A172 (cell line): ENCODE results near the gene BRI3. TPM values are rescaled to one million over a fixed set of nuclear protein-coding genes. Genes with fewer than 3 reads are reported as not detected.

Source experiments
- DNase-seq: peaks from one replicate; pipeline ENCODE4 v3.0.0-alpha.2; 2015; ENCODE audit warnings: low spot score
- total RNA-seq: library from RNA; depleted of rRNA; stranded (reverse); fragments of >200 nt; shearing (Covaris generic); gene quantifications from 2 replicates; pipeline ENCODE4 v1.2.3, GENCODE V29; 2014

BRI3 gene
- total RNA-seq, 1 experiment from 2014 or later: 132 TPM

DNA sequence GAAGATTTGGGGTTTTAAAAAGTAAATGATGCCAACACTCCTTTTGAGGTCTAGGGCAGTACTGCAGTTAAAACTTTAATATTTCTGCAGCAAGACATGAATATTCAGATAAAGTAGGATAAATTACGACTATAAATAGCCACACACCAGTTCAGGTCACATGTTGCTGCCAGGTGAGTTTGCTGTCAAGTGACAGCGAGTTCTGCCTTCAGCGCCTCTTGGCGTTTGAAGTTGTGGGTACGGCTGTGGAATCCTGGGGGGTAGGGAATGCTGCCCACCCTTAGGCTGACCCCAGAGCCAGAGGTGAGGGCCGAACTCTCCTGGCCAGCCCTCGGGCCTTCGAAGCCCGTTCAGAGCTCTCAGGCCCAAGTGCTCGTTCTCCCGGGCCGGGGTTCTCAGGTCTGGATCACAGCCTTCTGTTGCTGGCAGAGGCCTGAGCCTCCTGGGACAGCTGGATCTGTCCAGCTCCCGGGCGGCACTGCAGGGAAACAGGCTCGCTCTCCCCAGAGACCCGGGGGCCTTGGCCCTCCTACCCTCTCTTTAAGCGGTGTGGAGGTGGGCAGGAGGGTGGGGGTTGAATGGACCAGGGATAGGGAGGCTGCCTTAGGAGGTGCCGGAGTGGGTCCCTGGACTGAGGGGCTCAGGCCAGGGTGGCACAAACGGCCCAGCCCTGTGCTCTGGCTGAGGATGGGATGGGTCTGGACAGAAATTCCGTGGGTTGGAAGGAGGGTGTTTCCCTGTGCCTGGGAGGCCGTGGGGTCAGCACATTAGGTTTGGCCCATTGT lies 5.4 kb downstream of the BRI3 start:
- no peak for DNase-seq

DNA sequence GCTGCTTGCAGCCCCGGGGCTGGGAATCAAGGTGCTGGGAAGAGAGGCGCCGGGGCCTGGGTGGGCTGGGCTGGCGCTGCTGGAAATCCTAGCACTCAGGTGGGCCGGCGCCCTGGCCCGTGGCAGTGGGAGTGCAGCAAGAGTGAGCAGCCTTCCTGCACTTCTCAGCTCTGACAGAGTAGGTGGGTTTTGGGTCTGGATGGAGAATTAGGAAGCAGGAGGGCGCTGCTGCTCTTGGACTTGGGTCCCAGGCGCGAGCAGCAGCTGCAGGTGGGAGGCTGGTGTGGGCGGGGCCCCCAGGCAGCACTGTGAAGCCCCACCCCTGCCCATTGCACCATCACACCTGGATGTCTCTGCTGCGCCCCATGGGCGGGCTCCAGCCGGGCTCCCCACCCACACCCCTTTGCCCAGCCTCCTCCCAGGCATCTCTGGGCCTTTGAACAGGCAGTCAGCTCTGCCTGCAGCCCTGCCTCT lies 6.0 kb downstream of the BRI3 start:
- no peak for DNase-seq

DNA sequence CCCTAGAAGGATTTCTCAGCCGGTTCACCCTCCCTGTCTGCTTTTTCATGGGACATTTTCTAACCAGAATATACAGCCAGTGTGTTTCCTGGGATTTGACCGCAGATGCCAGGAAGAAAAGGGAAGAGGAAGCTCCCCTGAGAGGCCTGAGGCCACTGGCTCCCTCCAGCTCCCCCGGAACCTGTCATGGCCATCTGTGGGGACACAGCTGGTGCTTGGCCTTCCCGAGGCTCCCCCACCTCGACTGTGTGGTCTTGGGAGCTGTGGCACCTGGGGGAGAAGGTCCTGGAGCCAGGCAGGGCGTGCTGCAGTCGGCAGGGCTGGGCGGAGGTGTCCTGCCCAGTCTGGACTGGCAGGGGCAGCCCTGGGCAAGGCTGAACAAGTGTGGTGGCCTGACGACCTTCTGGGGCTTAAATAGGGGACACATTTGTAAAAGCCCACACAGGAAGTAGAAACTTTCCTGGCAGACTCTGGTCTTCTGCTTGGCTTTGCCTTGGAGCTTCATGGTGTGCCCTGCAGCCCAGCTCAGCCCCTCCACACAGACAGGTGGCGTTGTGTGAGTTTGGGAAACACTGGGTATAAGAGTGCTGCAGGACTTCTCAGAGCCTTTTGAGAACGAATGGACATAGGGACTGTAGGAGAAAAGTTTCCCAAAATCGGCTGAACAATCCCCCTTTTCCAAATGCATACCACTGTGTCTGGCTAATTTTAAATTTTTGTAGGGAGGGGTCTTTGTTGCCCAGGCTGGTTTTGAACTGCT lies 6.8 kb downstream of the BRI3 start:
- no peak for DNase-seq

DNA sequence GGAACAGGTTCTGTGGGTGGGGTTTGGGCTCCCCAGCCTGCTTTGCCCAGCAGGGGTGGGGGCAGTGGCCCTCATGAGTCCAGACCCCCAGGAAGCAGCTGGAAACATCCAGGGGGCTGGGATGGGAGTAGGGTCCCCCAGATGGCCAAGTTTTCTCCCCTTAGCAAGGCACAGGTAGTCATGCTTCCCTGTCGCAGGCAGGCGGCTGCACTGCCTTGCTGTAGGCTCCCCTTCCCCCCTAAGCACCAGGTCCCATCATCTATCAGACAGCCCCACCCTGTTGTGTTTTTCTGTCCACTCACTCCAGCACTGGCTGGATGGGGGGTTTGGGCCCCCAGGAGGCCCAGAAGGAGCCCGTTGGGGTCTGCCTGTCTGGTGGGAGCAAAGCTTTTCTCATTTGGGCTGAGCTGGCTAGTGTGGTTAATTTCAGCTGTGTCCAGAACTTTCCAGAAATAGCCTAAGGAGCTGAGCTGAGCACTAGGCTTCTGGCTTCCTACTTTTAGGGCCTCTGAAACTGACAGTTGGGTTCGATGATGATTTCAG lies 7.9 kb downstream of the BRI3 start:
- no peak for DNase-seq

DNA sequence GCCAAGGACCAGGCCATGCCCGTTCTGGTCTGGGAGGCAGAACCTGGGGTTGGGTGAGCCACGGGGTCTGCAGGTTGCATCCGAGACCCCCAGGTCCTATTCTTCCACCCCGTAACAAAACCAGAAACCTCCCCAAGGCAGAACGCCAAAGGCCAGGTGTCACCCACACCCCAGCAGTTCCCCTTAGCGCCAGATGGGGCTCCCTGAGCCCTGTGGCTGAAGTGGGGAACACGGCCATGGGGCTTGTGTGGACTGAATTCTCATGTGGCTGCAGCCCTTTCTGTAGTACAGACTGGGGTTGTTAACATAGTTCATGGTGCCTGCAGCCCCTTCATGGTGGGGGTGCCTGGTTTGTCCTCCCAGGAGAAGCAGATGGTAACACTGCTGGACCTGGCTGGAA lies 10.2 kb downstream of the BRI3 start:
- DNase-seq: no peak

DNA sequence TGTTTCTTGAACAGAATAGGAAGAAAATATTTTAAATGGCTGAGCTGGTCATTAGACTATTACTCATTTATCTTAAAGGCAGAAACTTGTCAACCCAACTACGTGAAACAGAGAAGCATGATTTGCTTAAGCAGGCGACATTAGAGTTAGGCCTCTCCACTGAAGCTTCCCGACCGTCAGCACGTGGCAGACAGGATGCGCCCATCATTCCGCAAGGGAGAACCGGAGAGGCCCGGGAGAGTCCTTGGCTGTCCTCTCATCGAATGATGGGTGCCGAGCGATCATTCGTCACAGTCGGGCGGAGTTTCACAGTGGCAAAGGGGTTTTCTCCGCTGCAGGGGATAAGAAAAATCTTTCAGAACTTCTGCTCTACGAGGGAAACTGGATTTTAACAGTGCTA lies 11.8 kb downstream of the BRI3 start:
- no peak for DNase-seq

DNA sequence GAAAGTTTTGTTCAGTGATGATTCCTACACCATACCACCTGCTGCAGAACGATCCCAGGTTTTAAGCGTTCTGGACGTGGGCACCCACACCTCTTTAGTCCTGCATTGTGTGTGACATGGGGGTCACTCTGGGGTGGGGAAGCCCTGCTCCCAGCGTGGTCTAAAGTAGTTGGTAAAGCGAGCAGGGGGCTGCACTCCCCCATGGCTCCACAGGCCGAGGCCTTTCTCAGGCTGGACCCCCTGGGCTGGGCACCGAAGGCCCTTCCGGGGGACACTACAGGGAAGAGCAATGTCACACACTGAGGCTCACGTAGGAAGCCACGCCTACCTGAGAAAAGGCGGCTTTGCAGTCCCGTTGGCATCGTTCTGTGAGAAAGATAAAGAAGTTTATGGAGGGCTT lies 12.3 kb downstream of the BRI3 start:
- no peak for DNase-seq

DNA sequence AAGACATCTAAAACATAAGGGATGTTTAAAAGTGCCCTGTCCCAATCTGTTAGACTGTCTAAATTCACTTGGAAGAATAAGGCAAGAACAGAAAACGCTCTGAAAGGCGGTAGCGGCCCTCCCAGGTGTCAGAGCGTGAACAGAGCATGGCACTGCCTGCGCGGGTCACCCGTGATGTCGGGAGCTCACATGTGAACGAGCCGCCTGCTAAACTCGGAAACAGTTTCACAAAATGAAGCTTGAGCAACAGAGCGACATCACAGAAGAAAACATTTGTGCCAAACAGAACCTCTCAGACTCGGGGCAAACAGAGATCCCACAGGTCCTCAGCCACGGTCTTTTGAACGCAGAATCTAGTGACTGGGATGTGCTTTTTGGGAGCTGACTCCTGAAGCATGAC lies 12.8 kb downstream of the BRI3 start:
- DNase-seq: no peak

DNA sequence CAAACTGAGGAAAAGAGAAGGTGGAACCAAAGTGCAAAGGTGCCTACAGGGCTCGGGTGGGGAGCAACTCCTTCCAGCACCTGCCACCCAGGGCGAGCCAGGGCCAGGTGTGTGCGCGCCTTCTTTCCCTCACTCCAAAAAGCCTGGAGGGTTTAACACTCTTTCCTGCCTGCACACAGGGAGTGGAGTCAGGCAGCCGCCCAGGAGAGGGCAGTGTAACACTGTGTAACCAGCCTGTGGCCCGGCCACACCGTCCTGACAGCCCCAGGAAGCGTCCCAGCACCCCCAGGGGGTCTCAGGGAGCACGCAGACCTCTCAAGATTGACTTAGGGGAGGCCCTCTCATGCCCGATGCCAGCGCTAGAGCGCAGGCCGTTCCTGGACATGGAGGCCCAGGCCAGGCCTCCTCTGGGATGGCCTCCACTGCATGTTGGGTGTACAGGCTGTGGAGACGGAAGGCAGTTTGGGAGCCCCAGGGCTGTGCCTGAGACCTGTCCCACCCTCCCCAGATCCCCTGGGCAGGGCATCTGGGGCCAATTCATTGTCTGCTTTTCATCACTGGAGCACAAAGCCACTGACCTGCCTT lies 13.4 kb downstream of the BRI3 start:
- DNase-seq: peak; percentile 62

DNA sequence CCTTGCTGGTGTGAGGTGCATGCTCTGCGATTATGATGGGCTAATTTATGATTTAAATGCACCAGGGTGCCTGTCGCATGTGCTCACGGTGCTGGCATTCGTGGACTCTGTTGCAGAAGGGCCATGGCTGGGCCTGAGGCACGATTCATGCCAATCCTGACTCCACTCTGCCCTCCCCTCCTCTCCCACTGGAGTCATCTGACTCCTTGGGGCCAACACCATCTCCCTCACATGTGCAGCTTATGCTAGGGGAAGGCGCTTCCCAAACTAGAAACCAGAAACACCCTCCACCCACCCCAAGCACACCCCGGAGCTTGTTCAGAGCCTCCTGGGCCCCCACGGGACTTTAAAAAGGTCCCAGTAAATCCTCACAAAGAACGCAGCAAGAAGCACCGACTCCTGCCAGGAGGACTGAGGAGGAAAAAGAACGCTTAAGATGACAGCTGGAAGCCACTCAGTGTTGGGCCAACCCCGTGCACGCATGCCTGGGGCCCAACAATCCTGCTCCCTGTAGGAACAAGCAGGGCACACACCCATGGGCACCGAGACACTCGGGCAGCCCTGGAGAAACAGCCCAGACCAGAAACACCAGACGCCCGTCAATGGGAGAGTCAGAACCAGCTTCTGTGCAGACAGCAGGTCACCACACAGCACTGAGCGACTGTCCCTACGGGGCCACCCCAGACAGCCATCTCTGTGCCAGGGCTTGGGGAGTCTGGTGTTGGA lies 14.1 kb downstream of the BRI3 start:
- DNase-seq: no peak

DNA sequence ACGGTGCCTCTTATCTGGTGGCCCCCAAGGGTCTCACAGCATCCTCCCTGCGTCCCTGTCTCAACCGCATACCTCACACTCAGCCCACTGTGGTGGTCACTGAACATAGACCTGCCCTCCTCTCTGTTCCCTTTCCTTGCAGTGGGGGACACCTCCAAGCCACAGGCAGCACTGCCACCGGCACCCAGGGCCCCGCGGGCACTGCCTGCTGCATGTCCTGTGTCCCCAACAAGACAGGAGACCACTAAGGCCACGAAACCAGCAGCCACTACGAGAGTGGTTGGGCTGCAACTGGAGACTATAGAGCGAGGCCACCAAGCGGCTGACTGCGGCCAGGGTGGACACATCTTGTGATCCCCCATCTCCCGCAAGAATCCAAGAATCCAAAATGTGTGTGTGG lies 15.3 kb downstream of the BRI3 start:
- DNase-seq: no peak

DNA sequence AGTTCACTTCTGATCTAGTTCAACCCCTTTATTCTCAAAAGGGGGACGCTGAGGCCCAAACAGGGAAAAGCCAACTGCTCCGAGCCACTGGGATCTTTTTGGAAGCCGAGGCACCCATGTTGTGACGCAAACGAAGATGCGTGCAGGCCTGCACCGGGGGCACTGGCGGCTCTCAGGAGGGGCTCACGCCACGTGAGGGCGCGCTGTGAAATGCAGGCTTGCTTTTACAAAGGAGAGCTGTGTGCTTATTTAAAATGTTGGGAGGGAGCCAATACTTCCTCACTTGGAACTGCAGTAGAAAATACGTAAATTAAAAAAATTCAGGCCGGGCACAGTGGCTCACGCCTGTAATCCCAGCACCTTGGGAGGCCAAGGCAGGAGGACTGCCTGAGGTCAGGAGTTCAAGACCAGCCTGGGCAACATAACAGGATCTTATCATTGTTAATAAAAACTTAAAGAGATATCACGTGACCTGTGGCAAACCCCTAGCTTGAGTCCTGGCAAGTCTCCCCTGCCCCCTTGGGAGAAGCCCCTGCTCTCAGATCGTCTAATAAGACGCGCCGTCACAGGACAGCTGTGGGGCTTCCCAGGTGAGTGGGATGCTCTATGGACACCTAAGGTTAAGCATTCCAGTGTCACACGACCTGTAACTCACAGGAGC lies 16.3 kb downstream of the BRI3 start:
- DNase-seq: no peak

DNA sequence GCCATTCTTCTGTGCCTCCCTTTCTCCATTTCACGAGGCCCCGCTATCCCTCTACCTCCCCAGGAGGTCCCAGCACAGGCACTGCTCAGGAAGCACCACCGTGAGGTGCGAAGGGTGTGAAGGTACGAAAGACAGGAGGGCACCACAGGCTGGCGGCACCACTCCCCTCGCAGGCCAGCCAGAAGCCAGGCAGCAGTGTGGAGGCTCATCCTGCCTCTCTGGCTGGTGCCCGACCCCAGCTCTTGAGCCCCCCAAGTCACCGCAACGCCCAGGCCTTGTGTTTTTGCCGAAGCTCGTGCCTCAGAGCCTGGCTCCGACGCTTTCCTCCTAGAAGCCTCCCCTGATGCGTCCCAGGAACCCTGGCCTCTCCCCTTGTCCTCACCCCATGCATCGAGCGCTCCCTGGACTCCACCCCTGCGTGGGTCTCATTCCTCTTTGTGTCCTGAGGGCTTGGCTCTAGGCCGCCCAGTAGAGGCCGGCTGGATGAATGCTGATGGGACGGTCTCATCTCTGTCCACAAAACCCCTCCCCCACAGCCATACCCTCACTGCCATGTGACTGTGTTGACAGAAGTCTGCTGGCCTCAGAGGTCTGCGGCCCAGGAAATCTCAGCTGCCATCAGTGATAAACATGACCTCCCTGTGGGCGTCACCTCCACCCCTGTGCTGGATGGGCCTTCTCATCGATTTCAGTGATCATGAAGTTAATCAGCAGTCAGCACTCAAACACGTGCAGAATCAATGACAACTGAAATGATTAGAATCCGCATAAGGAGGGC lies 19.3 kb downstream of the BRI3 start:
- no peak for DNase-seq

DNA sequence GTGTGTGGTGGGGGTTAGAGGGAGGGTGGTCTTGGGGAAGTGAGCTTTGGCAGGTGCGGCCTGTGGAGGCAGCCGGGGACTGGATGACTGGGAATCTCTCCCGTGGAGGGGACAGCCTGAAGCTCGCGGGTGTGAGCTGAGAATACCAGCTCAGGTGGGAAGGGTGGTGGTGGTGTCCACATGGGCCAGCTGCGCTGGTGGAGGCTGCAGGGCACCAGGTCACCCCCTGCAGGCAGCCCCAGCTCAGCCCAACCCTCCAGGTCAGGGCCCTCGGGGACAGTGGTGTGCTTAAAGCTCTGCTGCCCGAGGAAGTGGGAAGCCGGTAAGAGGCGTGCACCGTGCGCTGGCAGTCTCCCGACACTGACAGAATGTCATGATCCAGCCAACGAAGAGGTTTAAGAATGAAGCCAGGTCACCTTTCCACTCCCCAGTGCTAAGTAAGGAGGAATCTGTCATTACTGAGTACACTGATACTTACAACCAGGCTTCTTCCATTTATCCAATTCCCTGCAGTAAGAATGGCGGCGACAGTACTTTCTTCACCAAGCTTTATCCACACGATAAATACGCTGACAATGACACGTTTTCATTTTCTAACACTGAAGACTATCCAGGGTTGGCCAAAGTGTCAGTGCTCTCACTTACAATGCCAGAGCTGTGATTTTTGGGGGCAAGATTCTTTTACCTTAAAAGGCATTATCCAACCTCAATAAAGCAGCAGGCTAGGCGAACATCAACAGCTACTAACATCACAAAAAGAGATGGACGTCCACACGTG lies 20.4 kb downstream of the BRI3 start:
- no peak for DNase-seq

DNA sequence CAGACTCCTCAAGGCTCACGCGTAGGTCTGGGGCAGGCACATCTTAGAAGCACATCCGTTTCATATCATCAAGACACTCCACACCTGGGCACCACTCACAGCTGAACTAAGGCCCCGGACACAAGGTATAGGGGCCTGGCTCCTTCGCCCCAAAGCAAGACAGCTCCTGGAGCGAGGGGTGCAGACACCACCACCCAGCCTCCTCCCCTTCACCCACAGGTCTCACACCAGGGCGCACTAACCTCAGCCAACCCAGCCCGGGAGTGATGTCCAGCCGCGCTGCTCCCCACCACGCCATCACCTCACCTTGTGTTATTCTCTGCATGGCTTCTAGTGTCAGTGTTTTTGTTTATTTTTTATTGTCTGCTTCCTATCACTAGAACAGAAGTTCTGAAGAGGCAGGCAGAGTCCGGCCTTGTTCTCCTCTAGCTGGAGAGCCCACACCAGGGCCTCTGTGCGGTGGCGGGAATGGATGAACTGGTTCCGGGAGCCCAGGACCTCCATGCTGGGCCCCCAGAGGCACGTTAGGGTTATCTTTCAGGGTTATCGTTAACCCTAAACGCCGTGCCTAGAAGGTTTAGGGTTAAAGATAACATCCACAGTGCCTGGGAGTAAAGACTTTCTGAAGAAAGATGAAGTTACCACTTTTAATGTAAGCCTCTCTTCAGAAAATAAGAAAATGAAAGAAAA lies 21.8 kb downstream of the BRI3 start:
- no peak for DNase-seq

DNA sequence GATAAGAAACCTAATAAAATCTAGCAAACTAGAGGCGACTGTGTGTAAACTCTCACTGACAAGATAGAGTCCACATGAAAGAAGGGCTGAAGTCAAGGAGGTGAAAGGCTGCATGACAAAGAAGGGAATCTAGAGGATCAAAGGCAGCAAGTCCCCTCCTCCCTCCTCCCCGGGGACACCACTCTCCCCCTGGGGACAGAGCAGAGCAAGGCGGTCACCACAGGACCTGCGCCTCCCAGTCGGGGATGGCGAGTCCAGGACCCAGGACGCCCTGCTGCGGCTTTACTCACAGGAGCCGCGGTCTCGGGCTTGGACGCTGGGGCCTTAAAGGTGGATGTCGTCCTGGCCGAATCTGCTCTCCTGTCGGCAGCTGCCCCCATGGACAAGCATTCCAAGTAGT lies 22.4 kb downstream of the BRI3 start:
- DNase-seq: no peak

DNA sequence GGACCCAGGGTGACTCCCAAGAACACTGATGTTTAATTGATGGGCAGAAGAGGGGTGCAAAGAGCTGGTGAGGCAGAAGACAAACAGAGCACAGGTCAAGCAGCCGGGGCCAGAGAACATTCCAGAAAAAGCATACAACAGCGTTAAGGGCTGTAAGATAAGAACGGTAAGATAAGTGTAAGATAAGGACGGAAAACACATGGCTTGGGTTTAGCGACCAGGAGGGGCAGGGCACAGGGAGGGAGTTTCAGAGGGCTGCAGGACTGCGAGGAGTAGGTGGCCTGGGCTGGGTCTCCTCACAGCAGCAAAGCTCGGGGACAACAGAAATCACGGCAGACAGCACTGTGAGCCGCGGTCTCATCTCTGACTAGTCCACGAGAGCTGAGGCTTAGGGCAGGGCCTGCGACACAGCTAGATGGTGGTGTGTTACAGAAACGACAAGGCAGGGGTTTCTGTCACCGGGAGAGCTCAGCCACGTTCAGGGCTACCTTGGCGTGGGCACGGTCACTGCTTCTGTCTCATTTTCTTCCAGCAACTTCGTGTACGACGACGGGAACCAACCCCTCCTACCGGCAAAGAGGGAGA lies 24.6 kb downstream of the BRI3 start:
- no peak for DNase-seq

DNA sequence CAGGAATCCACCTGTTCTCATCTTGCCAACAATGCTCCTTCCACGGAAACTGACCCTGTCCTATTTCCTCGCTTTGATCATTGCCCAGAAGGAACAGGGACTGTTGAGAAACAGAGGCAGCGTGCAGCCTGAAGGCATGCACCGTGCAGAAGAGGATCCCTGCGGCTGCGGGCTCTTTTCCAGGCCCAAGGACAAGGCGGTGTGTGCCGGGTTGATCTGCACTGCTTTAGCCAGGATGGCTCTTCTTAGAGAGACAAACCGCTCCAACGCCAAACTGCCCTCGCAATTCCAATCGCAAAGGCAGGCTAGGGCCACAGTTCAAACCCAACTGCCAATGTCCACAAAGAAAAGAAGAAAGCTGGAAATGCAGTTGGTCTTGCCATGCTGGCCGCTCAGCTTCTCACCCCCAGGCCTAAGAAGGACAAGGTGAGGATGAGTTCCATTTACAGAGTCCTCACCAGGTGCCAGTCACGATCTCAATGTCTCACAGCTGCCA lies 26.5 kb downstream of the BRI3 start:
- no peak for DNase-seq

DNA sequence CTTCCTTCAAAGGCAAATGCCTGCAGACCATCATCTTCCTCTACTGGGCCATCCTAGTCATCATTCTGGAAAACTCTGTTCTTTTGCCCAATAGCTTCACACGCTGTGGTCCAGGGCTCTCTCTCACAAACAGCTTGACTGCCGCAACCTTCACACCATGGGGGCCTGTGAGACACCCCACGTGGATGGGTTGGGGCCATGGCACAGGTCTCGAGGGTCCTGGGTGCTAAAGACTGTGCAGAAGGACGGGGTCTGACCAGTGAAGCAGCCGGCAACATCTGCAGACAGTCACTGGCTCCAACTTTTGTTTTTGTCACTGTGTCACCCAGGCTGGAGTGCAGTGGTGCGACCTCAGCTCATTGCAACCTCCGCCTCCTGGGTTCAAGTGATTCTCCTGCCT lies 28.1 kb downstream of the BRI3 start:
- DNase-seq: no peak
